HepG2 (cell line): ENCODE results near the gene ADRA1B. TPM values are rescaled to one million over a fixed set of nuclear protein-coding genes. Genes with fewer than 3 reads are reported as not detected.

Experiments
- FOSL2 ChIP-seq: sonication (generic); formaldehyde crosslinking; IDR thresholded peaks from 2 replicates; pipeline ENCODE4 v1.4.0; 2020; ENCODE audit warnings: missing genetic modification reagents
- HDAC6 ChIP-seq: fragments of 200-600 bp; sonication (generic); IDR thresholded peaks from 2 replicates; pipeline ENCODE4 v1.7.0; 2017; ENCODE audit warnings: mild to moderate bottlenecking, antibody characterized with exemption, low read length, low read depth
- SETDB1 ChIP-seq: sonication (generic); formaldehyde crosslinking; IDR thresholded peaks from 2 replicates; pipeline ENCODE4 v1.5.1; 2020; ENCODE audit warnings: missing genetic modification reagents, mild to moderate bottlenecking, borderline replicate concordance
- SOX5 ChIP-seq: IDR thresholded peaks from 2 replicates; pipeline ENCODE4 v1.6.1; 2016; ENCODE audit warnings: borderline replicate concordance
- SYNCRIP ChIP-seq: fragments of 200-400 bp; formaldehyde crosslinking; IDR thresholded peaks from 2 replicates; pipeline ENCODE4 v1.6.1; 2018; ENCODE audit warnings: mild to moderate bottlenecking, low read depth, low read length; ENCODE audit not compliant: insufficient read depth
- ZNF354B ChIP-seq: sonication (generic); formaldehyde crosslinking; IDR thresholded peaks from 2 replicates; pipeline ENCODE4 v1.8.0; 2022; ENCODE audit warnings: mild to moderate bottlenecking, missing genetic modification reagents
- ZNF446 ChIP-seq: sonication (generic); formaldehyde crosslinking; IDR thresholded peaks from 2 replicates; pipeline ENCODE4 v1.5.0; 2020; ENCODE audit warnings: mild to moderate bottlenecking, missing genetic modification reagents
- ZNF510 ChIP-seq: sonication (generic); formaldehyde crosslinking; IDR thresholded peaks from 2 replicates; pipeline ENCODE4 v1.4.0; 2020; ENCODE audit warnings: low read depth, mild to moderate bottlenecking, missing genetic modification reagents
- polyA plus RNA-seq, 8 experiments: library from polyadenylated mRNA; depleted of rRNA in 3 of 8; stranded (reverse) in 7 of 8; unstranded in 1 of 8; fragments of >200 nt; fragmentation: Illumina TruSeq in 4 of 8; extraction: Trizol in 4 of 8; gene quantifications; 2 replicates each; pipeline versions ENCODE4 v1.2.1 to v1.2.3, GENCODE V29; 2011 to 2016; ENCODE audit warnings: low read depth in 4 of 8, missing spikeins in 1 of 8, mixed read lengths in 1 of 8; ENCODE audit not compliant: insufficient read depth in 1 of 8
- total RNA-seq, 5 experiments: library from RNA; depleted of rRNA; stranded (reverse); fragments of >200 nt; fragmentation: Illumina TruSeq; extraction: Trizol; gene quantifications; 2 replicates each; pipeline ENCODE4 v1.2.3, GENCODE V29; 2016; ENCODE audit warnings: low read depth in 1 of 5
- TF ChIP-seq, protein P1 (sequence below): sonication (generic); formaldehyde crosslinking; conservative IDR thresholded peaks from 2 replicates; pipeline ENCODE4 v1.4.0; 2020; ENCODE audit warnings: mild to moderate bottlenecking, missing genetic modification reagents, moderate library complexity
- TF ChIP-seq, protein P2 (sequence below): sonication (generic); formaldehyde crosslinking; IDR thresholded peaks from 2 replicates; pipeline ENCODE4 v1.4.0; 2020; ENCODE audit warnings: missing genetic modification reagents, borderline replicate concordance
- TF ChIP-seq, protein P3 (sequence below): sonication (generic); formaldehyde crosslinking; IDR thresholded peaks from 2 replicates; pipeline ENCODE4 v1.4.0; 2020; ENCODE audit warnings: mild to moderate bottlenecking, missing genetic modification reagents

Gene ADRA1B
- total and polyA plus RNA-seq, 2 of the 13 experiments (the other 11 are each of a cell fraction or from before 2014, with no cell fraction given): not detected

- TF ChIP-seq, protein P1, sequence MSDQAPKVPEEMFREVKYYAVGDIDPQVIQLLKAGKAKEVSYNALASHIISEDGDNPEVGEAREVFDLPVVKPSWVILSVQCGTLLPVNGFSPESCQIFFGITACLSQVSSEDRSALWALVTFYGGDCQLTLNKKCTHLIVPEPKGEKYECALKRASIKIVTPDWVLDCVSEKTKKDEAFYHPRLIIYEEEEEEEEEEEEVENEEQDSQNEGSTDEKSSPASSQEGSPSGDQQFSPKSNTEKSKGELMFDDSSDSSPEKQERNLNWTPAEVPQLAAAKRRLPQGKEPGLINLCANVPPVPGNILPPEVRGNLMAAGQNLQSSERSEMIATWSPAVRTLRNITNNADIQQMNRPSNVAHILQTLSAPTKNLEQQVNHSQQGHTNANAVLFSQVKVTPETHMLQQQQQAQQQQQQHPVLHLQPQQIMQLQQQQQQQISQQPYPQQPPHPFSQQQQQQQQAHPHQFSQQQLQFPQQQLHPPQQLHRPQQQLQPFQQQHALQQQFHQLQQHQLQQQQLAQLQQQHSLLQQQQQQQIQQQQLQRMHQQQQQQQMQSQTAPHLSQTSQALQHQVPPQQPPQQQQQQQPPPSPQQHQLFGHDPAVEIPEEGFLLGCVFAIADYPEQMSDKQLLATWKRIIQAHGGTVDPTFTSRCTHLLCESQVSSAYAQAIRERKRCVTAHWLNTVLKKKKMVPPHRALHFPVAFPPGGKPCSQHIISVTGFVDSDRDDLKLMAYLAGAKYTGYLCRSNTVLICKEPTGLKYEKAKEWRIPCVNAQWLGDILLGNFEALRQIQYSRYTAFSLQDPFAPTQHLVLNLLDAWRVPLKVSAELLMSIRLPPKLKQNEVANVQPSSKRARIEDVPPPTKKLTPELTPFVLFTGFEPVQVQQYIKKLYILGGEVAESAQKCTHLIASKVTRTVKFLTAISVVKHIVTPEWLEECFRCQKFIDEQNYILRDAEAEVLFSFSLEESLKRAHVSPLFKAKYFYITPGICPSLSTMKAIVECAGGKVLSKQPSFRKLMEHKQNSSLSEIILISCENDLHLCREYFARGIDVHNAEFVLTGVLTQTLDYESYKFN (CRISPR knock-in tag): no peak
- TF ChIP-seq SYNCRIP (no peak), SETDB1 (CRISPR knock-in tag) (no peak), HDAC6 (no peak), ZNF354B (CRISPR knock-in tag) (no peak), SOX5 (CRISPR knock-in tag) (no peak), FOSL2 (CRISPR knock-in tag) (no peak), ZNF510 (no peak), ZNF446 (CRISPR knock-in tag) (no peak)
- TF ChIP-seq, protein P2, sequence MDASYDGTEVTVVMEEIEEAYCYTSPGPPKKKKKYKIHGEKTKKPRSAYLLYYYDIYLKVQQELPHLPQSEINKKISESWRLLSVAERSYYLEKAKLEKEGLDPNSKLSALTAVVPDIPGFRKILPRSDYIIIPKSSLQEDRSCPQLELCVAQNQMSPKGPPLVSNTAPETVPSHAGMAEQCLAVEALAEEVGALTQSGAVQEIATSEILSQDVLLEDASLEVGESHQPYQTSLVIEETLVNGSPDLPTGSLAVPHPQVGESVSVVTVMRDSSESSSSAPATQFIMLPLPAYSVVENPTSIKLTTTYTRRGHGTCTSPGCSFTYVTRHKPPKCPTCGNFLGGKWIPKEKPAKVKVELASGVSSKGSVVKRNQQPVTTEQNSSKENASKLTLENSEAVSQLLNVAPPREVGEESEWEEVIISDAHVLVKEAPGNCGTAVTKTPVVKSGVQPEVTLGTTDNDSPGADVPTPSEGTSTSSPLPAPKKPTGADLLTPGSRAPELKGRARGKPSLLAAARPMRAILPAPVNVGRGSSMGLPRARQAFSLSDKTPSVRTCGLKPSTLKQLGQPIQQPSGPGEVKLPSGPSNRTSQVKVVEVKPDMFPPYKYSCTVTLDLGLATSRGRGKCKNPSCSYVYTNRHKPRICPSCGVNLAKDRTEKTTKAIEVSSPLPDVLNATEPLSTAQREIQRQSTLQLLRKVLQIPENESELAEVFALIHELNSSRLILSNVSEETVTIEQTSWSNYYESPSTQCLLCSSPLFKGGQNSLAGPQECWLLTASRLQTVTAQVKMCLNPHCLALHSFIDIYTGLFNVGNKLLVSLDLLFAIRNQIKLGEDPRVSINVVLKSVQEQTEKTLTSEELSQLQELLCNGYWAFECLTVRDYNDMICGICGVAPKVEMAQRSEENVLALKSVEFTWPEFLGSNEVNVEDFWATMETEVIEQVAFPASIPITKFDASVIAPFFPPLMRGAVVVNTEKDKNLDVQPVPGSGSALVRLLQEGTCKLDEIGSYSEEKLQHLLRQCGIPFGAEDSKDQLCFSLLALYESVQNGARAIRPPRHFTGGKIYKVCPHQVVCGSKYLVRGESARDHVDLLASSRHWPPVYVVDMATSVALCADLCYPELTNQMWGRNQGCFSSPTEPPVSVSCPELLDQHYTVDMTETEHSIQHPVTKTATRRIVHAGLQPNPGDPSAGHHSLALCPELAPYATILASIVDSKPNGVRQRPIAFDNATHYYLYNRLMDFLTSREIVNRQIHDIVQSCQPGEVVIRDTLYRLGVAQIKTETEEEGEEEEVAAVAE (CRISPR knock-in tag): no peak
- TF ChIP-seq, protein P3, sequence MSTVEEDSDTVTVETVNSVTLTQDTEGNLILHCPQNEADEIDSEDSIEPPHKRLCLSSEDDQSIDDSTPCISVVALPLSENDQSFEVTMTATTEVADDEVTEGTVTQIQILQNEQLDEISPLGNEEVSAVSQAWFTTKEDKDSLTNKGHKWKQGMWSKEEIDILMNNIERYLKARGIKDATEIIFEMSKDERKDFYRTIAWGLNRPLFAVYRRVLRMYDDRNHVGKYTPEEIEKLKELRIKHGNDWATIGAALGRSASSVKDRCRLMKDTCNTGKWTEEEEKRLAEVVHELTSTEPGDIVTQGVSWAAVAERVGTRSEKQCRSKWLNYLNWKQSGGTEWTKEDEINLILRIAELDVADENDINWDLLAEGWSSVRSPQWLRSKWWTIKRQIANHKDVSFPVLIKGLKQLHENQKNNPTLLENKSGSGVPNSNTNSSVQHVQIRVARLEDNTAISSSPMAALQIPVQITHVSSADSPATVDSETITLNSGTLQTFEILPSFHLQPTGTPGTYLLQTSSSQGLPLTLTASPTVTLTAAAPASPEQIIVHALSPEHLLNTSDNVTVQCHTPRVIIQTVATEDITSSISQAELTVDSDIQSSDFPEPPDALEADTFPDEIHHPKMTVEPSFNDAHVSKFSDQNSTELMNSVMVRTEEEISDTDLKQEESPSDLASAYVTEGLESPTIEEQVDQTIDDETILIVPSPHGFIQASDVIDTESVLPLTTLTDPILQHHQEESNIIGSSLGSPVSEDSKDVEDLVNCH (CRISPR knock-in tag): no peak
Measured at GRCh38 chr5:159910207-159910842, 6.0 kb upstream of the ADRA1B start (continued).
